IMR-90 (cell line): Measurements from ENCODE around the gene TBXAS1.

Experiments
- CEBPB ChIP-seq: IDR thresholded peaks from 2 replicates; pipeline ENCODE4 v1.6.1; 2012; ENCODE audit warnings: low read depth, low read length, improper control_type of control experiment
- CTCF ChIP-seq: conservative IDR thresholded peaks from 2 replicates; pipeline ENCODE4 v1.5.1; 2012; ENCODE audit warnings: mild to moderate bottlenecking, low read depth, low read length, improper control_type of control experiment
- MAFK ChIP-seq: IDR thresholded peaks from 2 replicates; pipeline ENCODE4 v1.6.1; 2012; ENCODE audit warnings: low read depth, low read length, improper control_type of control experiment
- MAZ ChIP-seq: IDR thresholded peaks from 2 replicates; pipeline ENCODE4 v1.6.1; 2012; ENCODE audit warnings: low read depth, mild to moderate bottlenecking, low read length, improper control_type of control experiment, moderate library complexity, borderline replicate concordance
- NFE2L2 ChIP-seq: fragments of 150-350 bp; IDR thresholded peaks from 2 replicates; pipeline ENCODE4 v1.6.1; 2016; ENCODE audit warnings: low read depth, mild to moderate bottlenecking, low read length
- POLR2A ChIP-seq: IDR thresholded peaks from 2 replicates; pipeline ENCODE4 v1.6.1; 2012; ENCODE audit warnings: mild to moderate bottlenecking, low read depth, low read length
- RAD21 ChIP-seq: IDR thresholded peaks from 2 replicates; pipeline ENCODE4 v1.6.1; 2012; ENCODE audit warnings: low read length, improper control_type of control experiment
- RCOR1 ChIP-seq: IDR thresholded peaks from 2 replicates; pipeline ENCODE4 v1.6.1; 2012; ENCODE audit warnings: mild to moderate bottlenecking, low read length, improper control_type of control experiment; ENCODE audit not compliant: insufficient replicate concordance
- USF2 ChIP-seq: fragments of 150-350 bp; IDR thresholded peaks from 2 replicates; pipeline ENCODE4 v1.6.1; 2017; ENCODE audit warnings: mild to moderate bottlenecking, antibody characterized with exemption, low read length, low read depth

GRCh38 chr7:140019172-140019571, 190.1 kb downstream of the TBXAS1 start:
- TF ChIP-seq CEBPB (no peak), CTCF (no peak), POLR2A (no peak), MAFK (no peak), RCOR1 (no peak), USF2 (no peak), NFE2L2 (no peak), MAZ (no peak), RAD21 (no peak)
